Middle frontal gyrus (tissue), 1 donor: ENCODE measurements around the gene SPDYE2B.
"Not testable (repeated sequence)": the region's sequence is repeated elsewhere in the genome, so short reads cannot be mapped to it uniquely, and the experiment has no call there.

Experiments
- DNase-seq: peaks from one replicate; pipeline ENCODE4 v3.0.0-alpha.2; 2015; ENCODE audit warnings: low spot score; ENCODE audit errors: extremely low spot score

Gene SPDYE2B

GRCh38 chr7:102642691-102643090 lies 7.4 kb upstream of the SPDYE2B start, which contains the start of gene UPK3BL1:
Gene UPK3BL1, minus strand, starts transcription at chr7:102642791. Its CDS starts 50 bp downstream, at chr7:102642741.
- DNase-seq = not testable (repeated sequence)

GRCh38 chr7:102643404-102643803 lies 6.7 kb upstream of the SPDYE2B start:
- not testable (repeated sequence) for DNase-seq

- not testable (repeated sequence) for DNase-seq
Measured at GRCh38 chr7:102647813-102648212, 2.3 kb upstream of the SPDYE2B start.

GRCh38 chr7:102664765-102665164 lies 14.6 kb downstream of the SPDYE2B start:
- DNase-seq = not testable (repeated sequence)

GRCh38 chr7:102666850-102667249 lies 16.7 kb downstream of the SPDYE2B start:
- DNase-seq = not testable (repeated sequence)

- not testable (repeated sequence) for DNase-seq
Measured at GRCh38 chr7:102667523-102667922, 17.4 kb downstream of the SPDYE2B start.

- not testable (repeated sequence) for DNase-seq
Measured at GRCh38 chr7:102671166-102671955, 21.2 kb downstream of the SPDYE2B start, which contains the start of gene POLR2J2. Gene POLR2J2, minus strand, starts transcription at chr7:102671663. Its CDS starts 62 bp downstream, at chr7:102671601.

- not testable (repeated sequence) for DNase-seq
Measured at GRCh38 chr7:102671956-102672307, 21.8 kb downstream of the SPDYE2B start.

GRCh38 chr7:102673447-102674067 lies 23.4 kb downstream of the SPDYE2B start:
- not testable (repeated sequence) for DNase-seq

- not testable (repeated sequence) for DNase-seq
Measured at GRCh38 chr7:102675545-102675944, 25.4 kb downstream of the SPDYE2B start.

- not testable (repeated sequence) for DNase-seq
Measured at GRCh38 chr7:102680780-102681179, 30.7 kb downstream of the SPDYE2B start.

- not testable (repeated sequence) for DNase-seq
Measured at GRCh38 chr7:102682560-102682959, 32.4 kb downstream of the SPDYE2B start.

- not testable (repeated sequence) for DNase-seq
Measured at GRCh38 chr7:102688299-102689036, 38.3 kb downstream of the SPDYE2B start.

- not testable (repeated sequence) for DNase-seq
Measured at GRCh38 chr7:102689436-102690282, 39.5 kb downstream of the SPDYE2B start.

- not testable (repeated sequence) for DNase-seq
Measured at GRCh38 chr7:102690602-102691001, 40.5 kb downstream of the SPDYE2B start.

GRCh38 chr7:102694008-102694407 lies 43.9 kb downstream of the SPDYE2B start:
- not testable (repeated sequence) for DNase-seq

- DNase-seq = not testable (repeated sequence)
Measured at GRCh38 chr7:102695033-102695552, 45.0 kb downstream of the SPDYE2B start.

GRCh38 chr7:102696009-102696408 lies 45.9 kb downstream of the SPDYE2B start:
- not testable (repeated sequence) for DNase-seq

GRCh38 chr7:102697642-102698512 lies 47.8 kb downstream of the SPDYE2B start:
- not testable (repeated sequence) for DNase-seq
